T-helper 2 cell treated with Interferon-gamma antibody and Interleukin-4, amounts not matched to agents 5 μg/mL and 100 μg/mL, for 36 hours (primary cell): ENCODE measurements around the gene ATP1A2.
A peak's percentile ranks its signal among the peaks of the same experiment; 100 is the strongest.

ENCODE experiments used
- DNase-seq: peaks from one replicate; pipeline ENCODE4 v3.0.0; 2021; ENCODE audit warnings: low spot score
- H3K27ac Mint-ChIP-seq: one replicate; pipeline ENCODE4 v1.8.0; 2021; ENCODE audit warnings: mild to moderate bottlenecking, mixed read lengths
- H3K27me3 Mint-ChIP-seq: one replicate; pipeline ENCODE4 v1.8.0; 2021; ENCODE audit warnings: low read depth, mixed read lengths
- H3K36me3 Mint-ChIP-seq: one replicate; pipeline ENCODE4 v1.8.0; 2021; ENCODE audit warnings: low read depth, mixed read lengths
- H3K4me1 Mint-ChIP-seq: one replicate; pipeline ENCODE4 v1.8.0; 2021; ENCODE audit warnings: low read depth, mixed read lengths
- H3K4me3 Mint-ChIP-seq: one replicate; pipeline ENCODE4 v1.8.0; 2022; ENCODE audit warnings: mild to moderate bottlenecking, moderate library complexity, mixed read lengths
- H3K9me3 Mint-ChIP-seq: one replicate; pipeline ENCODE4 v1.8.0; 2021; ENCODE audit warnings: mixed read lengths

Gene ATP1A2

DNA sequence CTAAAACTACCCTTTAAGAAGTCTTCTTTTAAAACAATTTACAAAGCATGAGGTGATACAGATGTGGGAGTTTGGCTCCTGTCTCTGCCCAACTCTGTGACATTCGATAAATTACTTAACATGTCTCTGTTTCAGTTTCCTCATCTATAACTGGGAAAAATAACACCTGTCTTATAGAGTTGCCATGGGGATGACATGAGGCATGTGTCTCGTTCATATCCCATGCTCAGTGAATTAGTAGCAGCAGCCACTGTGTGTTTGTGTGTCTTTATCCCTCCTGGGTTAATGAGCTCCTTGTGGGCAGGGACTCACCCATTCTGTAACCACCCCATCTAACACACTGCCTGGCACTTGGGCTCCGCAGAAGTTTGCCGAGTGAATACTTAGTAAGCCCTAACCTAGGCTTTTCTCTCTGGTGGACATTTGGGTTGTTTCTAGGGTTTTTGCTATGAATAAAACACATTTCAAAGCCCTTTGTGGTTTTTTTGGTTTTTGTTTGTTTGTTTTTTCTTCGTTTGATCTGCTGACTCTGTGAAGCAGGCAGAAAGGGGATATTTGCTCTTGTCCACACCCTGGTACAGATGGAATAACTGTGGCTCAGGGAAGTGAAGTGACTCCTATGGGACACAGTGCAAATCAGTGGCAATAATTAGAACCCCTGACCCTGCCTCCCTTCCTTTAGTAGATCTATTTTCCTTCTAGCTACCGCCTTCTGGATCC lies 35.0 kb upstream of the ATP1A2 start:
- DNase-seq: no peak
- Mint-ChIP-seq H3K27ac (no peak overlapping the region), H3K27me3 (peaks cover 39% of the 10 kb centered on the region), H3K9me3 (no peaks in the 10 kb centered on the region), H3K4me3 (no peak overlapping the region), H3K36me3 (no peaks in the 10 kb centered on the region), H3K4me1 (peaks cover 11% of the 10 kb centered on the region)

DNA sequence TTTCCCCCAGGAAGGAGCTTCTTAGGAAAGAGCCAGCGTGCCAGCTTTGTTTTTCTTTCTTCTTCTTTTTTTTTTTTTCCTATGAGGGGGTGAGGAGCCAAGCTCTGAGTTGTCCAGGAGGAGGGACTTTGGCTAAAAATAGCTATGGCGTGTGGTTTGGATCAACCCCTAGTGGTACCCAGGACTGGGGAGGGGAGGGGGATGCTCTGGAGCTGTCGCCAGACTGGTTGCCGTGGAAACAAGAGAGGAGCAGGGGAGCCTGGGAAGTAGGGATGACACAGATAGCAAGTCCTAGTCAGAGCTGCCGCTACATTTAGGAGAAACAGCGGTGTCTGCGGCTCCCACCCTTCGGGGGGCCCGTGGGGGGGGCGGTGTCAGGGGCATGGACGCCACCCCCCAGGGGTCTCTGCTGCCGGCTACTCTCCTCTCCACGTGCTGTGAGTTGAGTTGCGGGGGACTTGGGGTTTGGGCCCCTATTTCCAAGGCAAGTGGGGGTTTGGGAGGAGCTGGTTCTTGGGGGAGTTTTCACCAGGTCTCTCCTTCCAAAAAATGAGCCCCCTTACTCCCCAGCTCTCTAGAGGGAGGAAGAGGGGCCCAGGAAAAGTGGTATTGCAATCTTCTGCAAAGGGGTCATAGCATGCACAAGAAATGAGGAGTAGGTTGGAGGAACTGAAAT lies 34.2 kb upstream of the ATP1A2 start, which contains the start of gene KCNJ9:
KCNJ9 (plus strand) TSS at position 278 of the 676 bp plus-strand sequence. CDS start 2,493 bp downstream, outside the sequence.
- H3K27ac Mint-ChIP-seq: no peak within 1 kb of the TSS
- H3K9me3 Mint-ChIP-seq: no peaks in the 10 kb centered on the region
- no peaks in the 10 kb centered on the region for H3K36me3 Mint-ChIP-seq
- DNase-seq: no peak
- peaks cover 13% of the 10 kb centered on the region for H3K4me1 Mint-ChIP-seq
- no peak within 1 kb of the TSS for H3K4me3 Mint-ChIP-seq
- H3K27me3 Mint-ChIP-seq: peaks cover 39% of the 10 kb centered on the region

DNA sequence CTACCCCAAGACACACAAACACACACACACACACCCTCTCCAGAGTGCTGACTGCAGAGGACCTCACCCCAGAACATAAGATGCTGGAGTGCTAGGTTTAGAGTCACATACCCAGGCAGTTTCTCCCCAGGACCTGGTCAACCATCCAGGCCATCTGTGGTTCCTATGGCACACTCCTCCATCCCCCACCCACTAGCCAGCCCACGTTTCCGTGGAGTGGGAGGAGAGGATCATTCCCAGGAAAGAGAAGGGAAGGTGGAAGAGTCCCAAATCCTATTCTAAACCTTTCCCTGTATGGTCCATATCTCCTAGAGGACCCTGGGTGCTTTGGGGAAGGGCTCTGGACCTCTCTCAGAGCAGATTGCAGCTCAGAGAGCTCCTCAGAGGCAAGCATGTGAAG lies 33.1 kb upstream of the ATP1A2 start:
- peaks cover 13% of the 10 kb centered on the region for H3K4me1 Mint-ChIP-seq
- H3K27ac Mint-ChIP-seq: no peak overlapping the region
- no peaks in the 10 kb centered on the region for H3K36me3 Mint-ChIP-seq
- peaks cover 39% of the 10 kb centered on the region for H3K27me3 Mint-ChIP-seq
- no peak overlapping the region for H3K4me3 Mint-ChIP-seq
- H3K9me3 Mint-ChIP-seq: no peaks in the 10 kb centered on the region
- no peak for DNase-seq

DNA sequence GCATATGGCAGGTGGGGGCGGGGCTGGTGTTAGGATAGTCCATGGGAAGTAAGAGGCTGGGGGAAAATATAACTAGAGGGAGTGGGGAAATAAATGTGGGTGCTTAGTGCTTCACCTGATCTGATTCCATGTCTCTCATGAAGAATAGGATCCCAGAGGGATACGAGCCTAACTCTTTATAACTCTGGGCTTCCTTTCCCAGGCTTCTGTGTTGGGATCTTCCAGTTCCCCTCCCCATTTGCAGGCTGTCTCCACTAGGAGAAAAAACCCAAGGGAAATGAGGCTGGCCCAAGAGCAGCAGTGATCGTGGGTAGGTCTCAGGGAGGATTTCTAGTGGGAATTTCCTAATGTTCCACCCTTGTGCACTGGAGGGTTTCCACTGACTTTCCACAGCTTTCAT lies 32.6 kb upstream of the ATP1A2 start:
- H3K4me1 Mint-ChIP-seq: peaks cover 13% of the 10 kb centered on the region
- H3K9me3 Mint-ChIP-seq: no peaks in the 10 kb centered on the region
- DNase-seq: no peak
- no peaks in the 10 kb centered on the region for H3K36me3 Mint-ChIP-seq
- peak overlapping the region; percentile 9 for H3K4me3 Mint-ChIP-seq
- no peak overlapping the region for H3K27ac Mint-ChIP-seq
- H3K27me3 Mint-ChIP-seq: peaks cover 39% of the 10 kb centered on the region

DNA sequence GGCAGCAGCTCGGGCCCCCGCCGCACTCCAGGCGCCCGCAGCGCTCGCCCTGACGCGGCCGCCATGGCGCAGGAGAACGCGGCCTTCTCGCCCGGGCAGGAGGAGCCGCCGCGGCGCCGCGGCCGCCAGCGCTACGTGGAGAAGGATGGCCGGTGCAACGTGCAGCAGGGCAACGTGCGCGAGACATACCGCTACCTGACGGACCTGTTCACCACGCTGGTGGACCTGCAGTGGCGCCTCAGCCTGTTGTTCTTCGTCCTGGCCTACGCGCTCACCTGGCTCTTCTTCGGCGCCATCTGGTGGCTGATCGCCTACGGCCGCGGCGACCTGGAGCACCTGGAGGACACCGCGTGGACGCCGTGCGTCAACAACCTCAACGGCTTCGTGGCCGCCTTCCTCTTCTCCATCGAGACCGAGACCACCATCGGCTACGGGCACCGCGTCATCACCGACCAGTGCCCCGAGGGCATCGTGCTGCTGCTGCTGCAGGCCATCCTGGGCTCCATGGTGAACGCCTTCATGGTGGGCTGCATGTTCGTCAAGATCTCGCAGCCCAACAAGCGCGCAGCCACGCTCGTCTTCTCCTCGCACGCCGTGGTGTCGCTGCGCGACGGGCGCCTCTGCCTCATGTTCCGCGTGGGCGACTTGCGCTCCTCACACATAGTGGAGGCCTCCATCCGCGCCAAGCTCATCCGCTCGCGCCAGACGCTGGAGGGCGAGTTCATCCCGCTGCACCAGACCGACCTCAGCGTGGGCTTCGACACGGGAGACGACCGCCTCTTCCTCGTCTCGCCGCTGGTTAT lies 31.4 kb upstream of the ATP1A2 start:
- H3K27me3 Mint-ChIP-seq: peaks cover 32% of the 10 kb centered on the region
- H3K4me3 Mint-ChIP-seq: peak overlapping the region; percentile 53
- no peaks in the 10 kb centered on the region for H3K9me3 Mint-ChIP-seq
- DNase-seq: peak; percentile 63
- peaks cover 8% of the 10 kb centered on the region for H3K4me1 Mint-ChIP-seq
- H3K27ac Mint-ChIP-seq: no peak overlapping the region
- H3K36me3 Mint-ChIP-seq: no peaks in the 10 kb centered on the region

DNA sequence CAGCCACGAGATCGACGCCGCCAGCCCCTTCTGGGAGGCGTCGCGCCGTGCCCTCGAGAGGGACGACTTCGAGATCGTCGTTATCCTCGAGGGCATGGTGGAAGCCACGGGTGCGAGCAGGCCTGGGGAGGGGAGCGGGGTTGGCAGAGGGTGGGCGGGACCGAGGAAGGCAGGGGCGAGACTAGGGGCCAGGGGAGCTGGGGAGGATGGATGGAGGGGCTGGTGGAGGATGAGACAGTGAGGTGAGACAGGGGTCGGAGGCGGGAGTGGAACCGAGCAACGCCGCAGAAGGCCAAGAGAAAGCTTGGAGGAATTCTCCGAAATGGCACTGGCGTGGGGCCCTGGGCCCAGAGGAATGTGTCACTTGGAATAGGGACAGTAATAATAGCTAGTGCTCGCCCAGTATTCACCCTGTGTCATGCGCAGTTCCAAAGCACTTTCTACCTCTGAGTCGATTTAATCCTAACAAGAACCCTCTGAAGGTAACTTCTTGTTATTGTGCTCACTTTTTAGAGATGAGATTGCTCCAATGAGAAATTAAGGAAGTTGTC lies 30.7 kb upstream of the ATP1A2 start:
- Mint-ChIP-seq H3K27ac (no peak overlapping the region), H3K27me3 (peaks cover 27% of the 10 kb centered on the region), H3K9me3 (no peaks in the 10 kb centered on the region), H3K4me1 (peaks cover 8% of the 10 kb centered on the region), H3K4me3 (no peak overlapping the region), H3K36me3 (no peaks in the 10 kb centered on the region)
- no peak for DNase-seq

DNA sequence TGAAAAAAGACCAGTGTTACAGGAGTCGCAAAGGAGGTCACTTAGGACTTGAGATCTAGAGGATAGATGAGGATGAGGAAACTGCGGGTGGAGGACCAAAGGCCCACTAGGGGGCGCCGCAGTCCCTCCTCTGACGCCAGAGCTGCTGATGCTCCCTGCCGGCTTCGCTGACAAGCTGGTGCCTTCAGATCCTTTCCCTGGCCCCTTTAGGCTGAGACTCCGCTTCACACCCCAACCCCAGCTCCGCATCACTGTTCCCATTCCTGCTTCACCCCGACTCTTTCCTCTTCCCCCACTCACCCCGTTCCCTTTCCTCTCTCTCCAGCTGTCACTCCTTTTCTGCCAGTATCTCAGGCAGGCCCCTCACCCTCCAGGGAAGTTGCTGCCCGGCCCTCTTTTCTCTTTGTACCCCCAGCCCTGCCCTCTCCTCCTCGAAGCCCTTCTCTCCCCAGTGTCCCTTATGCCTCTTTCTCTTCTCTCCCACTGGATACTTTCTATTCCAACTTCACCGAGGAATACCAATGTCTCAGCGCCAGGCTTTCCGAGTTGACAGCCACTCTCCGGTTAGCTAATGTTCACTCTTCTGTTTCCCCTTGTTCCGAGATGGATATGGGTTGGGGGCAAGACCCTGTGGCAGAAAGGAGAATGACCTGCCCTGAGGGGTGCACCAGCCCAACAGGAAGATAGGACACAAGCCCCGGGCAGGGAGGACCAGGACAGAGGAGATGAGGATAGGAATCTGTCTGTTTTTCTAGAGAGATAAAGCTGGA lies 29.7 kb upstream of the ATP1A2 start:
- Mint-ChIP-seq H3K27me3 (peaks cover 21% of the 10 kb centered on the region), H3K36me3 (peaks cover 3% of the 10 kb centered on the region), H3K4me1 (peaks cover 7% of the 10 kb centered on the region), H3K9me3 (no peaks in the 10 kb centered on the region), H3K27ac (no peak overlapping the region), H3K4me3 (no peak overlapping the region)
- DNase-seq: peak; percentile 67

DNA sequence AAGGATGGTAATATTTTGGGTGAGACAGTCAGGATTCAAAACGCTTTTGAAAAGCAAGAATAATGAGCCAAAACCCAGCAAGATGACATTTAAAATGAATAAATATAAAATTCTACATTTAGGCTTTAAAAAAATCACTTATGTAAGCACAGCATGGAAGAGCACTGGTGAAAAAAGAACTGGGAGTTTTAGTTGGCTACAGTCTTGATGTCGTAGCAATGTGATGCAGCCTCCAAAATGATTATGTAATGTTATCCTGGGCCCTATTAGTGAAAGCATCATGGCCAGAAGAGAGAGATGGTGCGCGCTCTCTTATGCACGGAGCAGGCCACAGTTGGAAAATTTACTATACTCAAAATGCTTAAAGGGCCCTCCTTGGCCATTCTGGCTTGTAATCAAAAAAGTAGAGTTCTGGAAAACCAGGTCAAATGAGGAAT lies 29.1 kb upstream of the ATP1A2 start:
- peaks cover 16% of the 10 kb centered on the region for H3K27me3 Mint-ChIP-seq
- H3K4me3 Mint-ChIP-seq: no peak overlapping the region
- H3K4me1 Mint-ChIP-seq: peaks cover 6% of the 10 kb centered on the region
- no peak for DNase-seq
- no peak overlapping the region for H3K27ac Mint-ChIP-seq
- H3K9me3 Mint-ChIP-seq: no peaks in the 10 kb centered on the region
- H3K36me3 Mint-ChIP-seq: peaks cover 3% of the 10 kb centered on the region

DNA sequence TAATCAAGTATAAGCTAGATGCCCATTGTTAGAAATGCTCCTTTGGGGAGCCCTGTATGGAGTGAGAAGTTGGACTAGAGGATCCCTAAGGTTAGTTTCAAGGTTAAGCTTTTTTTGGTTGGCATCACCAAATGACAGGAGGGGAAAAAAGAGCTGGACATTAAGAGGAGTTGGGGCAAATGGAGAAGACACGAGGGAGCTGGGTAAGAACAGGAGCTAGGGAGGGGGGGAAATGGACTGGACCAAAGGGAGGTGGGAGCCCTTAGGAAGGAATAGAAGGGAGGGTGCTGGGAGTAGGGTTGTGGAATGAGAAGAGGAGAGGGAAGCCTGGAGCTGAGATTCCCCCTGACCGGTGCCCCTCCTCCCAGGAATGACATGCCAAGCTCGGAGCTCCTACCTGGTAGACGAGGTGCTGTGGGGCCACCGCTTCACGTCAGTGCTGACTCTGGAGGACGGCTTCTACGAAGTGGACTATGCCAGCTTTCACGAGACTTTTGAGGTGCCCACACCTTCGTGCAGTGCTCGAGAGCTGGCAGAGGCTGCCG lies 28.4 kb upstream of the ATP1A2 start:
- DNase-seq: no peak
- Mint-ChIP-seq H3K36me3 (peaks cover 6% of the 10 kb centered on the region), H3K4me3 (no peak overlapping the region), H3K27me3 (peaks cover 11% of the 10 kb centered on the region), H3K4me1 (peaks cover 6% of the 10 kb centered on the region), H3K27ac (no peak overlapping the region), H3K9me3 (no peaks in the 10 kb centered on the region)

DNA sequence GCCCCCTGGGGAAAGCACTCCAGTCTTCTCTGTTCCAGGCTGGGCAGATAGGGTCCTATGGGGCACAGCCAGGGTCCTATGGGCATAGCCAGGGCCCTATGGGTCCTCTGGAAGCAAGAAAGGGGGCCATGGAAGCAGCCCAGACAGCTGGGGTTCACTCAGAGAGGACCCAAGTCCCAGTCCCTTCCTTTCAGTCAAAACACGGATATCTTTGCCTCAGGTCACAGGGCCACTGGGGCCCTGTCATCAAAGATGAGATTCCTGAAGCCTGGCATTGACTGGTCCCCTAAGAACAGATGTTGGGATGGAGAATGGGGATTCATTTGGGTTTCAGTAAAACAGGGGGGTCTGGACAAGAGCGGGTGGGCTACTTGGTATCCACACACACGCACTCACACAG lies 25.7 kb upstream of the ATP1A2 start:
- H3K9me3 Mint-ChIP-seq: no peaks in the 10 kb centered on the region
- H3K27me3 Mint-ChIP-seq: no peaks in the 10 kb centered on the region
- H3K27ac Mint-ChIP-seq: no peak overlapping the region
- no peak overlapping the region for H3K4me3 Mint-ChIP-seq
- H3K36me3 Mint-ChIP-seq: peaks cover 11% of the 10 kb centered on the region
- DNase-seq: no peak
- H3K4me1 Mint-ChIP-seq: peaks cover 5% of the 10 kb centered on the region

DNA sequence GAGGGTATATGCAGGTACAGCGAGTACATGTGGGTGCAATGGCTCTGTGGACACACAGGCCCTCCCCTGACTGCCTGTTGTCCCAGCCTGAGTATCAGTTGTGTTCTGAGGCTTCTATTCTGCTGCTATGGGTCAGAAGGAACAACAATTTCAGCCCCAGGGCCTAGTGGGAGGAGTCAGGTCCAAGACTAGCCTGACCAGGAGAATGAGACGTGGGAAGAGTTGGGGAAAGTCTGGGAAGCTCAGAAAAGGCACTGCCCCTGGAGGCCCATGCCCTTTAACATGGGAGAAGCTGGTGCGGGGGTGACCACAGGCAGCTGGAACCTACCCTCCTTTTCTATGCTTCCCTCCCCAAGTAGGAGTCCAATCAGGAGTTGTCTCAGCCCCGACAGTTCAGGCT lies 24.8 kb upstream of the ATP1A2 start:
- Mint-ChIP-seq H3K27ac (no peak overlapping the region), H3K4me3 (no peak overlapping the region), H3K4me1 (peaks cover 4% of the 10 kb centered on the region), H3K9me3 (no peaks in the 10 kb centered on the region), H3K36me3 (peaks cover 11% of the 10 kb centered on the region), H3K27me3 (no peaks in the 10 kb centered on the region)
- no peak for DNase-seq

DNA sequence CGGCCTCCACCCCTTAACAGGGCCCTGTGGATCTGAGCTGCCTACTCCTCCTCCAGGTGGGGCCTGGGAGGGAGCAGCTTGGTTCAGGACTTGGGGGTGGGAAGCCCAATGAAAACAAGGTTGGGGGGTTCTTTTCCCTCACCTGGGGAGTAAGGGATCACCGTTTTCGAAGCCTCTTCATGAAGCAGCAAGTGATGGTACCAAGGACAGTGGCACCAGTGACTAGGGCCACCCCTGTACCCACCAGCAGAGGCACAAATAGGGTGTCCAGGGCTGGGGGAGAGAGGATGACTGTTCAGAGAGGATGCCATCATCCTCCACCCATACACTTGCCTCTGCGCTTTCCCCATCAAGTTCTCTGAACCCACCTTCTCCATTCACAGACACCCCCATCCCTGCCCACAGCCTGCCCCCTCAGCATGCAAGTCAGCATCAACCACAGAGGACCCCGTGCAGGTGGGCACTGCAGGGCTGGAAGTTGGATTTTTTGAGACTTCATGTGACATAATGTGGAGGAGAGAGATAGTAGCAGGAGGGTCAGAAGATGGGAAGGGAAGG lies 23.8 kb upstream of the ATP1A2 start:
- DNase-seq: no peak
- Mint-ChIP-seq H3K27ac (no peak overlapping the region), H3K9me3 (no peaks in the 10 kb centered on the region), H3K4me3 (no peak overlapping the region), H3K27me3 (no peaks in the 10 kb centered on the region), H3K36me3 (peaks cover 11% of the 10 kb centered on the region), H3K4me1 (peaks cover 10% of the 10 kb centered on the region)
